HCT116 (cell line): ENCODE results near the gene FOXM1. TPM values are rescaled to one million over a fixed set of nuclear protein-coding genes. Genes with fewer than 3 reads are reported as not detected.

ENCODE experiments used
- ATAC-seq: fragments of 200-7000 bp; cut with Tn5 transposase; 2 replicates; pipeline ENCODE4 v1.9.1; 2020; ENCODE audit warnings: mild to moderate bottlenecking, moderate library complexity
- BruUV-seq: library from RNA; stranded (reverse); fragments of 400-500 nt; replicated peaks from 2 replicates; lab custom pipeline; 2021; lab: Mats Ljungman, UMichigan
- CTCF ChIA-PET: fragments of 300-600 bp; sonication (Branson Sonifier 250); formaldehyde crosslinking; loops from one replicate; lab custom pipeline; 2021; ENCODE audit warnings: antibody characterized with exemption; lab: Charles Lee
- POLR2A ChIA-PET: fragments of 300-600, 350-600 bp; sonication (Branson Sonifier 250); formaldehyde crosslinking; loops from one replicate; lab custom pipeline; 2021; ENCODE audit warnings: antibody characterized with exemption; lab: Charles Lee
- RAD21 ChIA-PET, 2 experiments: fragments of 300-600 bp; sonication (Branson Sonifier 250); formaldehyde crosslinking; loops; one replicate each; lab custom pipeline; 2023; ENCODE audit warnings: low total read pairs in 2 of 2; ENCODE audit not compliant: uncharacterized antibody in 2 of 2, unreplicated experiment in 2 of 2, low non-redundant PET in 1 of 2; lab: Charles Lee
- DNase-seq: peaks from one replicate; pipeline ENCODE4 v3.0.0-alpha.2; 2010; ENCODE audit warnings: low read depth, low spot score
- H2AFZ ChIP-seq: fragments of 200-600 bp; shearing (Covaris generic), sonication (generic); 2 replicates; pipeline ENCODE4 v1.6.1; 2017; ENCODE audit warnings: low read depth, mixed run types, mixed read lengths, antibody characterized with exemption, low read length; ENCODE audit not compliant: poor library complexity, severe bottlenecking
- H3K27ac ChIP-seq: 2 replicates; pipeline ENCODE4 v1.5.1; 2012; ENCODE audit warnings: low read depth, low read length
- H3K27me3 ChIP-seq: fragments of 200-600 bp; sonication (generic); 2 replicates; pipeline ENCODE4 v1.6.1; 2016; ENCODE audit warnings: mixed run types, low read length, mixed read lengths; ENCODE audit not compliant: insufficient read depth
- H3K36me3 ChIP-seq, 2 experiments: fragments of 200-500 bp in 1 of 2; fragments of 200-600 bp in 1 of 2; sonication (Bioruptor generic) in 1 of 2; sonication (generic) in 1 of 2; 2 replicates each; pipeline versions ENCODE4 v1.5.1 to v1.6.1; 2014 to 2016; ENCODE audit warnings: low read length in 2 of 2, inconsistent platforms in 1 of 2, mixed read lengths in 1 of 2, mixed run types in 1 of 2; ENCODE audit not compliant: insufficient read depth in 2 of 2, control insufficient read depth in 1 of 2
- H3K4me1 ChIP-seq, 2 experiments: fragments of 200-600 bp in 1 of 2; sonication (generic) in 1 of 2; 2 replicates each; pipeline versions ENCODE4 v1.5.1 to v1.6.1; 2012 to 2017; ENCODE audit warnings: low read length in 2 of 2, inconsistent platforms in 1 of 2, mild to moderate bottlenecking in 1 of 2, mixed read lengths in 1 of 2, mixed run types in 1 of 2, moderate library complexity in 1 of 2; ENCODE audit not compliant: insufficient read depth in 2 of 2, control insufficient read depth in 1 of 2
- H3K4me2 ChIP-seq: fragments of 200-600 bp; sonication (generic); 2 replicates; pipeline ENCODE4 v1.6.1; 2017; ENCODE audit warnings: mixed run types, low read length, mixed read lengths
- H3K4me3 ChIP-seq, 2 experiments: fragments of 200-600 bp in 1 of 2; sonication (generic) in 1 of 2; replicated peaks in 1 of 2; 2 replicates each; pipeline ENCODE4 v1.5.1; 2011 to 2016; ENCODE audit warnings: low read length in 2 of 2, control low read depth in 1 of 2, low read depth in 1 of 2, mild to moderate bottlenecking in 1 of 2, mixed read lengths in 1 of 2, mixed run types in 1 of 2
- H3K79me2 ChIP-seq: fragments of 200-600 bp; sonication (generic); 2 replicates; pipeline ENCODE4 v1.6.1; 2017; ENCODE audit warnings: mild to moderate bottlenecking, mixed run types, low read length, moderate library complexity, mixed read lengths; ENCODE audit not compliant: insufficient read depth
- H3K9ac ChIP-seq: fragments of 200-600 bp; sonication (generic); 2 replicates; pipeline ENCODE4 v1.6.1; 2016; ENCODE audit warnings: low read length, mixed read lengths
- H3K9me2 ChIP-seq: fragments of 200-600 bp; sonication (generic), shearing (Covaris generic); 2 replicates; pipeline ENCODE4 v1.6.1; 2017; ENCODE audit warnings: mixed run types, mild to moderate bottlenecking, moderate library complexity; ENCODE audit not compliant: insufficient read depth
- H3K9me3 ChIP-seq, 2 experiments: fragments of 200-500 bp in 1 of 2; fragments of 200-600 bp in 1 of 2; sonication (Bioruptor generic) in 1 of 2; sonication (generic) in 1 of 2; 2 replicates each; pipeline ENCODE4 v1.6.1; 2014 to 2017; ENCODE audit warnings: low read length in 2 of 2, mixed read lengths in 2 of 2, inconsistent platforms in 1 of 2, low read depth in 1 of 2, mild to moderate bottlenecking in 1 of 2, mixed run types in 1 of 2, moderate library complexity in 1 of 2; ENCODE audit not compliant: control insufficient read depth in 1 of 2, insufficient read depth in 1 of 2
- H4K20me1 ChIP-seq: fragments of 200-600 bp; sonication (generic), shearing (Covaris generic); 2 replicates; pipeline ENCODE4 v1.6.1; 2017; ENCODE audit warnings: mixed run types, mild to moderate bottlenecking, moderate library complexity; ENCODE audit not compliant: insufficient read depth
- ATF3 ChIP-seq: IDR thresholded peaks from 2 replicates; pipeline ENCODE4 v1.6.1; 2012
- CBX3 ChIP-seq: IDR thresholded peaks from 2 replicates; pipeline ENCODE4 v1.6.1; 2012; ENCODE audit warnings: low read depth
- CEBPB ChIP-seq: IDR thresholded peaks from 2 replicates; pipeline ENCODE4 v1.6.1; 2012; ENCODE audit warnings: low read depth
- CTCF ChIP-seq, 3 experiments: fragments of 200-600 bp in 1 of 3; sonication (generic) in 1 of 3; IDR thresholded peaks in 2 of 3; conservative IDR thresholded peaks in 1 of 3; 2 replicates each; pipeline ENCODE4 v1.5.1; 2012 to 2017; ENCODE audit warnings: low read depth in 2 of 3, low read length in 2 of 3, antibody characterized with exemption in 1 of 3, borderline replicate concordance in 1 of 3, control low read depth in 1 of 3, mild to moderate bottlenecking in 1 of 3, mixed read lengths in 1 of 3, mixed run types in 1 of 3, moderate library complexity in 1 of 3; ENCODE audit not compliant: insufficient read depth in 1 of 3
- EZH2 ChIP-seq: fragments of 200-600 bp; sonication (generic); IDR thresholded peaks from 2 replicates; pipeline ENCODE4 v1.6.1; 2017; ENCODE audit warnings: antibody characterized with exemption, mixed run types
- EZH2phosphoT487 ChIP-seq: fragments of 200-600 bp; IDR thresholded peaks from 2 replicates; pipeline ENCODE4 v1.6.1; 2018; ENCODE audit warnings: antibody characterized with exemption, borderline replicate concordance
- FOSL1 ChIP-seq: IDR thresholded peaks from 2 replicates; pipeline ENCODE4 v1.6.1; 2012; ENCODE audit warnings: low read depth
- JUND ChIP-seq: IDR thresholded peaks from 2 replicates; pipeline ENCODE4 v1.6.1; 2012
- POLR2AphosphoS5 ChIP-seq: IDR thresholded peaks from 2 replicates; pipeline ENCODE4 v1.6.1; 2011; ENCODE audit warnings: mild to moderate bottlenecking, low read depth, low read length, moderate library complexity
- RAD21 ChIP-seq: IDR thresholded peaks from 2 replicates; pipeline ENCODE4 v1.6.1; 2012; ENCODE audit warnings: low read depth, mild to moderate bottlenecking
- TCF7L2 ChIP-seq: IDR thresholded peaks from 2 replicates; pipeline ENCODE4 v1.7.0; 2011; ENCODE audit warnings: borderline replicate concordance, inconsistent platforms; ENCODE audit not compliant: insufficient read depth, insufficient read length; ENCODE audit errors: extremely low read depth
- YY1 ChIP-seq: IDR thresholded peaks from 2 replicates; pipeline ENCODE4 v1.6.1; 2011; ENCODE audit warnings: low read length, low read depth, moderate library complexity, mild to moderate bottlenecking; ENCODE audit not compliant: insufficient replicate concordance; ENCODE audit errors: extremely low read depth
- ZBTB33 ChIP-seq: IDR thresholded peaks from 2 replicates; pipeline ENCODE4 v1.6.1; 2011; ENCODE audit warnings: mild to moderate bottlenecking, low read length, moderate library complexity; ENCODE audit not compliant: insufficient replicate concordance; ENCODE audit errors: extremely low read depth
- ZFX ChIP-seq: fragments of 450-650 bp; IDR thresholded peaks from 2 replicates; pipeline ENCODE4 v1.6.1; 2017
- ZNF274 ChIP-seq: fragments of 200-500 bp; sonication (Bioruptor generic); IDR thresholded peaks from 2 replicates; pipeline ENCODE4 v1.6.1; 2014; ENCODE audit warnings: mild to moderate bottlenecking, low read depth, low read length, inconsistent platforms
- intact Hi-C: fragments of 100-400 bp; cut with micrococcal nuclease; formaldehyde crosslinking; loops from 2 replicates; pipeline ENCODE4 v1.10.0; 2022
- total RNA-seq: library from RNA; stranded (reverse); gene quantifications from one replicate; pipeline ENCODE4 v1.2.1, GENCODE V29; 2021; ENCODE audit not compliant: unreplicated experiment

Gene FOXM1
- total RNA-seq, 1 experiment from 2014 or later, result 85.1 TPM

GRCh38 chr12:2857021-2857431, 19.9 kb downstream of the FOXM1 start, which contains the start of gene TEX52:
Gene TEX52, minus strand, starts transcription at chr12:2857039. Its CDS starts 13 bp downstream, at chr12:2857026.
- ChIA-PET CTCF (interaction anchor here (0.9 kb wide), 1 partner anchor 184 kb away, joined by 3 read pairs; no protein-coding TSS in a partner anchor), RAD21 (no interaction called here), POLR2A (no interaction called here)
- intact Hi-C loops, result no loop called here
- no peaks in the 10 kb centered on the region for H4K20me1 ChIP-seq
- no peaks in the 10 kb centered on the region for H3K27me3 ChIP-seq
- no peaks in the 10 kb centered on the region for H3K9me2 ChIP-seq
- TF ChIP-seq ATF3 (no peak), EZH2 (no peak), CEBPB (no peak), EZH2phosphoT487 (no peak), RAD21 (no peak), POLR2AphosphoS5 (no peak), CBX3 (no peak), JUND (no peak), ZBTB33 (no peak), ZFX (no peak), ZNF274 (no peak), YY1 (no peak), TCF7L2 (no peak), FOSL1 (no peak), CTCF (IDR thresholded peaks at IDR 0.05 in 2 of 3, conservative IDR thresholded peaks at IDR 0.05 in 1 of 3; ENCODE audit: borderline replicate concordance in 1 of 3, insufficient read depth in 1 of 3, low read depth in 2 of 3, low read length in 2 of 3) (no peak)
- no peak within 1 kb of the TSS for H3K4me3 ChIP-seq
- H3K4me1 ChIP-seq, result peaks cover 0 to 3% of the 10 kb centered on the region in 2 experiments; a peak in 2 of 4 replicates
- no peak within 1 kb of the TSS for H3K4me2 ChIP-seq
- no peaks in the 10 kb centered on the region for H3K9me3 ChIP-seq
- no peaks in the 10 kb centered on the region for H3K79me2 ChIP-seq
- H3K36me3 ChIP-seq, result peaks cover 26 to 27% of the 10 kb centered on the region in 2 experiments; a peak in 3 of 4 replicates
- DNase-seq, result no peak
- H3K9ac ChIP-seq, result no peak within 1 kb of the TSS
- no peak within 1 kb of the TSS for H2AFZ ChIP-seq
- H3K27ac ChIP-seq, result no peak within 1 kb of the TSS
- no TSS peak for BruUV-seq
- no peak for ATAC-seq
